Epithelial cell of prostate (primary cell): ENCODE results near the gene SOCS3.
A peak's percentile ranks its signal among the peaks of the same experiment; 100 is the strongest.

Experiments used
- DNase-seq: peaks from one replicate; pipeline ENCODE4 v3.0.0-alpha.2; 2011; ENCODE audit warnings: low read depth, low spot score
- H3K27ac ChIP-seq: fragments of 450-650 bp; 2 replicates; pipeline ENCODE4 v1.5.1; 2017; ENCODE audit warnings: mild to moderate bottlenecking

SOCS3 gene

GRCh38 chr17:78369791-78370381 is 10.0 kb upstream of the SOCS3 start:
- H3K27ac ChIP-seq: no peak overlapping the region
- no peak for DNase-seq

- DNase-seq: no peak
- H3K27ac ChIP-seq: no peak overlapping the region
Measured at GRCh38 chr17:78368854-78369495, 9.1 kb upstream of the SOCS3 start.

GRCh38 chr17:78368348-78368747 is 8.5 kb upstream of the SOCS3 start:
- H3K27ac ChIP-seq: no peak overlapping the region
- DNase-seq: no peak

GRCh38 chr17:78367193-78367592 is 7.3 kb upstream of the SOCS3 start:
- DNase-seq: no peak
- H3K27ac ChIP-seq: no peak overlapping the region

- no peak overlapping the region for H3K27ac ChIP-seq
- no peak for DNase-seq
Measured at GRCh38 chr17:78366109-78366848, 6.4 kb upstream of the SOCS3 start.

- DNase-seq: no peak
- no peak overlapping the region for H3K27ac ChIP-seq
Measured at GRCh38 chr17:78365561-78366108, 5.8 kb upstream of the SOCS3 start.

- DNase-seq: no peak
- H3K27ac ChIP-seq: no peak overlapping the region
Measured at GRCh38 chr17:78364436-78365281, 4.8 kb upstream of the SOCS3 start.

- no peak for DNase-seq
- no peak overlapping the region for H3K27ac ChIP-seq
Measured at GRCh38 chr17:78362671-78363070, 2.8 kb upstream of the SOCS3 start.

- H3K27ac ChIP-seq: no peak overlapping the region
- DNase-seq: no peak
Measured at GRCh38 chr17:78362232-78362631, 2.4 kb upstream of the SOCS3 start.

GRCh38 chr17:78361225-78361701 is 1.4 kb upstream of the SOCS3 start:
- no peak overlapping the region for H3K27ac ChIP-seq

GRCh38 chr17:78360371-78361224 is 721 bp upstream of the SOCS3 start:
- DNase-seq: no peak
- H3K27ac ChIP-seq: peak overlapping the region; percentile 69

More at GRCh38 chr17:78361225-78361701, 1.4 kb upstream of the SOCS3 start:
- DNase-seq: no peak

- DNase-seq: no peak
- peak overlapping the region; percentile 69 for H3K27ac ChIP-seq
Measured at GRCh38 chr17:78359321-78359996, 418 bp downstream of the SOCS3 start.

GRCh38 chr17:78358538-78359320 is 1.1 kb downstream of the SOCS3 start:
- H3K27ac ChIP-seq: peak overlapping the region; percentile 69

GRCh38 chr17:78357672-78358537 is 2.0 kb downstream of the SOCS3 start:
- H3K27ac ChIP-seq: peak overlapping the region; percentile 55
- no peak for DNase-seq

More at GRCh38 chr17:78358538-78359320, 1.1 kb downstream of the SOCS3 start:
- no peak for DNase-seq

GRCh38 chr17:78357177-78357586 is 2.7 kb downstream of the SOCS3 start:
- peak overlapping the region; percentile 55 for H3K27ac ChIP-seq
- no peak for DNase-seq

GRCh38 chr17:78356101-78356713 is 3.7 kb downstream of the SOCS3 start:
- H3K27ac ChIP-seq: peak overlapping the region; percentile 55
- peak; percentile 97 for DNase-seq
